Cortex of kidney (tissue), 1 donor: ENCODE data around the gene TMBIM4.
A peak's percentile ranks its signal among the peaks of the same experiment; 100 is the strongest.

Source experiments
- DNase-seq: peaks from one replicate; lab custom pipeline; 2025; lab: John Stamatoyannopoulos, UW

TMBIM4 gene

DNA sequence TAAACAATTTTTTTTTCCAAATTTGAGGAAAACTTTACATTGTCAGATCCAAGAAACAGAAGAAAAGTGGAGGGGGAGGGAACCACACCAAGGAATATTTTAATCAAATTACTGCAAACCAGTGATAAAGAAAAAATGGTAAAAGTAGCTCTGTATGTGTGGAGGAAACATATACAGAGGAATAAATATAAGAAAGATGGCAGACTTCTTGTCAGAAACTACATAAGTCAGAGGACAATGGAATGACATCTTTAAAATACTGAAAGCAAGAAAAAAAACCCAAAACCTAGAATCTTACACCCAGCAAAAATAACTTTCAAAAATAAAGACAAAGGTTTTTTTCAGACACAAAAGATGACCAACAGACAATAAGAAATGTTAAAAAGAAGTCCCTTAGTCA lies 29.1 kb downstream of the TMBIM4 start:
- DNase-seq, result no peak

DNA sequence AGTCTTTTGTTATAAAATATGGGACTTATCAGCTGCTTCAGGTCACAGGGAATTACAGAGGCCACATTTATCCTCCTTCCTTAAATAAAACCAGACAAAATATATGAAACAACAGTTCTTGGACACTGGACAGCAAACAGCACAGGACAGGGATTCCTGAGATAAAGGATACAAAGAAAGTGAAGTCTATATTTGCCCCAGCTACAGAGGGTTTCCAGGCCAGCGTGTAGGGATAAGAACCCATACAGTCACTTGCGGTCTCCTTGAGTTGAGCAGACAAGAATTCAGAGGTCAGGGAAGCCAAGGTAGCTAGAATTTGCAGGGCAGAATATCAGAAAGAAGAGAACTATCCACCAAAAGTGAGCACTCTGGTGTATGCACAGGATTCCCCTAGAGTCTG lies 30.5 kb downstream of the TMBIM4 start:
- no peak for DNase-seq

DNA sequence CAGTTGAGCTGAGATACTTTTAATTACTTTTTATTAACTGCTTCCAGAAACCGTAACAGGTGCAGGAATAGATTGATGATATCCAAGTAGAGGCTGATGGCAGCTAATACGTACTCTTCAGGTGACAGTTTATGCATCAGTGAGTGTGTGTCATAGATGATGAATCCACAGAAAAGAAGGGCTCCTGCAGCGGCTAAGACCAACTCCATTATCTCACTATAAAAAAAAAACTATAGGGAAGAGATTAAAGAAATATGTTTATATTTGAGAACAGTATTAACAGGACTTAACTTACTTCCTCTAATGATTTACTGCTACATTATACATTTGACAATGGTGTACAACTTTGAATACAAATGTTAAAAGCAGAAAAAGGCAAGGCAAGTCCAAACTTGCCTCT lies 31.9 kb downstream of the TMBIM4 start:
- DNase-seq, result no peak

DNA sequence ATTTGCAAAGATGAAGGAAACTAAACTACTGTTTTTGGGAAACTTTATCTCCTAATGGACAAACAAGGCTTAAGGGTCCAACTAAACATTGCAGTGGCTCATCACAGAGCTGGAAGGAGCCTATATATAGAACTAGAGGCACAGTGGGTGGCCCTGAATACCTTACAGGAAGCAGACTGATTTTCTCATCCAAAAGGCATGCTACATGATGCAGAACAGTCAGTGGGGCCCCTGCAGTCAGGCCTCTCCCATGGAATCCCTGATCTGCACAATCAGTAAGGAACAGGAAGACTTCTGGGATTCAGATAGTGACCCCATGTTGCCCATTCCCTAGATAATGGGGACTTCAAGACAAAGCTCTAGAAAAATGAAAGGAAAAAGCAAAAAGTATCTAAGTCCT lies 37.4 kb downstream of the TMBIM4 start:
- DNase-seq, result no peak

DNA sequence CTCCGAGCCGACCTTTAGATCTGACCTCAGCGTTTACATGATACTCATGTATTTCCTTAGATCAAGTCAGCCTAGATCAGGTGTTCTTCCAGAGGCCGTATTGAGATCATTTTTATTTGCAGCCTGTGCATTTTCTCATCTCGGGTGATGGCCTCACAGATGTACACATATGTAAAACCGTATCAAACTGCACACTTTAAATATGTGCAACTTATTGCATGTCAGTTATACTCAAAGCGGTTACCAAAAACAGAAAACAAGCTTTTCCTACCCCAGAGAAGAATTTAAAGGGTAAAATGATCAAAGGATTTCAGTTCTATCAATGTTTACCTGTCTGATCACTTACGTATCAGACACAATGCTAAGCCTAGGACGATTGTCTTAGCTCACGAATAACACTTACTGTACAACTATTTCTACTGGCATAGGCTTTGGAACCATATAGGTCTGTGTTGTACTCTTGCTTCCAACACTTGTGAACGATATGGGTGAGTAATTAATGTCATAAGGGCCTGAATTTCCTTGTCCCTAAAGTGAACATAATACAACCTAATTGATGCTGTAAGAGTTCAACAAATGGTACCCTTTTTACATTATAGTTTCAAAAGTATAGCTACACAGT lies 38.6 kb downstream of the TMBIM4 start:
- DNase-seq, result no peak

DNA sequence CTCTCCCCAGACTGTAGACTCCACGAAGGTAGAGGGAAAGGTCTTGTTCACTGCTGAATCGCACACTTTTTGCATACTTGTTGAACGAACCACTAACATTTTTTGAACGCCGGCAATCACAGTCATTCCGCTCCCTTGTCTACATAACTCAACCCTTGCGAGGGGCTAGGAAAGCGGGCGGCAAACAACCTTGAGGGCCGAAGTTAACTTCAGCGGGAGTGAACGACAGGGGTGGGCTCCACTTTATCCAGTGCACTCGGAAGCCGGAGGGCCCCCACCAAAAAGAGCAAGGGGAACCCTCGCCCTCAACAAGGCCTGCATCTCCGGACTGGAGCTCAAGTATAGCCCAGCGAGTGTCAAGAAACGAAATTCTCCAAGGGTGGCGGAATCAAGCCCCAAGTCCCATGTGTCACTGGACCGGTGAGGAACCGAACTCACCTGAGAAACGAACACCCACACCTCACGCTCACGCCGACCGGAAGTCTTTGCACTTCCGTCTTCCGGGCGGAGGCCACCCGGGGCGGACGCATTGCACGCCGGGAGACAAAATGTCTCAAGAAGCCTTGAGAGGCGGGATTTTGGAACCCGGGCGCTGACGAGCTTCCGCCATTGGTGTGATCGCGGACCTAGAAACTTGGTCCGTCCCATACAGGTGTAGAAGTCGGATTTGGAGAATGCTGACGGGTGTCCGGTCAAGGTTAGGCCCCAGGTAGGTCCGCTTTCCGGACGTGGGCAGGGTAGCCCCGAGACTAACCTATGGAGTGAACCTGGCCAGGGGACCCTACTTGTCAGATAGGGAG lies 39.3 kb downstream of the TMBIM4 start, which contains the start of gene LLPH:
TSS of gene LLPH (minus strand) at position 484 of the 800 bp plus-strand sequence. CDS start 1,644 bp downstream, outside the sequence.
- DNase-seq, result peak; percentile 20

DNA sequence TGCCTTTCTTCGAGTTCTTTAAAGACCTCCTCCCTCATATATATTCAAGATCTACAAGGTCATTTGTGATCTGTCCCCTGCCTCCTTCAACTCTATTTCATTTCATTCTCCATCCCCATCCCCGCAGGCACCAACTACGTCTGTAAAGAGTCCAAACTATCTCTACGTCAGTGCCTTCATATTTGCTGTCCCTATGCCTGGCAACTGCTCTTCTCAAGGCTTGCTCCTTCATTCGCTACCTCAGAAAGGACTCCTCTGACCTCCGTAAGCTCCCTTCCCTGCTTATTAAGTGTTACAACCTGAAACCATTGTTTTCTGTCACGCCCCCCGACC lies 39.9 kb downstream of the TMBIM4 start:
- no peak for DNase-seq

DNA sequence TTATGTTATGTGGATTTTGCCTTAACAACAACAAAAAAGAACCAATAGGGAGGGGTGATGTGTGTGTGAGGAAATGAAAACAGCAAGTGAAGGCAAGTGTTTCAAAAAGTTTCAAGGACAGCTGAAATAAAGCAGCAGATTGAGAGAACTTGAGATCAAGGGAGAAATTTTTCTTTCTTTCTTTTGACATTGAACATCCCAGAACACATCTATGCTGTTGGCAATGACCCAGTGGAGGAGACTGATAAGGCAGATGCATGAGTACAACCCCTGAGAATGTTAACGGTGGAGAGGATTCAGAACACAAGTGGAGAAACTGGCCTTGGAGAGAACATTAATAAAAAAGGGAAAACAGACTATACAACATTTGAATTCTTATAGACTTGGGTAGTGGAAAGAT lies 42.1 kb downstream of the TMBIM4 start:
- no peak for DNase-seq

DNA sequence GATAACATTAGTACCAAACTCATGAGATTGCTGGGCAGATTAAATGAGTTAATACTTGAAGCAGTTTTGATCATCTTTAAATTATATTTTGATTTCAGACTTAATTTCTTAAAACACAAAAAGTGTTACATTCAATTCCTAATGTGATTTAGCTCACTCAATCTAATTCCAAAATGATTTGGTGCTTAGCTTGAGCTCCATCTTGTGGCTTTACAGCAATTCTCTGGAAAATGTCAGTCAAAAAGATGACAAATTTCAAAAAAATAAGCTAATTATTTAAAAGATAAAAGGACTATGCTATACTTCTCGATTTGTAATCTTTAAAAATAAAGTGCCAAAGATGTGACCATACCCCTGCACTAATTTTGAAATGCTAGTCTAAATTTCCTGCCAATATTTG lies 49.3 kb downstream of the TMBIM4 start:
- DNase-seq, result no peak

DNA sequence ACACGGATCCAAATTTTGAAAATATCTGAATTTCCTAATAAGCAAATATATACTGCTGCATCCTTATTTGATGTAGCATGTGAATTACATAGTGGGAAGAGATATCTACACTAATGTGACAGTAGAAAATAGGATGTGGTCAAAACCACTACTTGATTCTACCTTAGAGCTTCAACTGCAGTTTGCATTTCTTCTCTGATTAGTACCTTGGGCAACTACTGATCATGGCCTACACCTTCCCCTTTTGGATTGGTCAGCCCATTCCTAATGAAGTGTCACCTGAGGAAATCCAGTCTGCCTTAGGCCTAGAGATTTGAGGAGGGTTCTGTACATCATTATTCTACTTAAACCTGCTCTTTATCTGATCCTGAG lies 49.9 kb downstream of the TMBIM4 start:
- DNase-seq, result no peak

DNA sequence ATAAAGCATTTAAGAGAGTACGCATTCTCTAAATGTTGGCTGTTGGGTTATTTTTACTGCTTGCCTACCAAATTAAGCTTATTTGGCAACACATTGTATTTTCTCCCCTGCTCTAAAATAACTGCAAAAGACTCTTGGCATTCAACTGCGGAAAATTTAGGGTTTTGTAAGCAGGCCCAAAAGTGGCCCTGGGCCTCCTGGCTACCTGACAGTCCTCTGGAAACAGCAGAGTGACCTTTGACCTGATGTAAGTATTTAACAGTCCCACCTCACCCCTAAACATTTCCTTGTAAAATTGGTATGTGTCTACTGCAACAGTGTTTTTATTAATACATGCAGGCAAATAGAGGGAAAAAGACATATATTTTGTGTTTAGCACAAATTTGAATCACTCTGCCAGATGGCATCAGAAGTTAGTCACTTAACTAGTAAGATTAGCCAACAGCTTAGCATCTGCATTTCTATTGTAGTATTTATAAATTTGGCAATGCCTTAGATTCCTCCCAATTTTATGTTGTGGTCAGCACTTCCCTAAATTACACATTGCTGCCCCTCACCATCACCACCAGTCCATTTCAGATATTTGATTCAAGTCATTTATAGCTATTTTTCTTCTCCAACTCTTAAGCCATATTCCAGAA lies 50.4 kb downstream of the TMBIM4 start:
- DNase-seq, result no peak

DNA sequence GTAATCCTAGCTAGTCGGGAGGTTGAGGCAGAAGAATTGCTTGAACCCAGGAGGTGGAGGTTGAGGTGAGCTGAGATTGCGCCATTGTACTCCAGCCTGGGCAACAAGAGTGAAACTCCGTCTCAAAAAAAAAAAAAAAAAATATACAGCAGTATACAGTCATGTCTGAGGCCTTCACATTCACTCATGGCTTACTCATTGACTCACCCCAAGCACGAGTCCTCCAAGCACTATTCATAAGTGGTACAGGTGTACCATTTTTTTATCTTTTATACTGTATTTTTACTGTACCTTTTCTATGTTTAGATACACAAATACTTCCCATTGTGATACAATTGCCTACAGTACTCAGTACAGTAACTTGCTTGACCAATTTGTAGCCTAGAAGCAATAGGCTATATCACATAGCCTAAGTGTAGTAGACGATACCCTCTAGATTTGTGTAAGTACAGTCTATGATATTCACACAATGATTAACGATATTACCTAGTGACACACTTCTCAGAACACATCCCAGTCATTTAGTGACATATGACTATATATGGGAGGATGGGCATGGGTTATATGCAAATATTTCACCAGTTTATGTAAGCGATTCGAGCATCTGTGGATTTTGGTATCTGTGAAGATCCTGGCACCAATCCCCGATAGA lies 51.4 kb downstream of the TMBIM4 start:
- DNase-seq, result no peak

DNA sequence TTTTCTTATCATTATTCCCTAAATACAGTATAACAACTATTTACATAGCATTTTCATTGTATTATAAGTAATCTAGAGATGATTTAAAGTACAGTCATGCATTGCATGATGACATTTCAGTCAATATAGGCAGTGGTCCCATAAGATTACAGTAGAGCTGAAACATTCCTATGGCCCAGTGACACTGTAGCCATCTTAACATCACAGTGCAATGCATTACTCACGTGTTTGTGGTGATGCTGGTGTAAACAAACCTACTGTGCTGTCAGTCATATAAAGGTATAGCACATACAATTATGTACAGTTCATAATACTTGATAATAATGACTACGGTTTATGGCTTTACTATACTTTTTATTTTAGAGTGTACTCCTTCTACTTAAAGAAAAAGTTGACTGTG lies 52.6 kb downstream of the TMBIM4 start:
- DNase-seq, result no peak

DNA sequence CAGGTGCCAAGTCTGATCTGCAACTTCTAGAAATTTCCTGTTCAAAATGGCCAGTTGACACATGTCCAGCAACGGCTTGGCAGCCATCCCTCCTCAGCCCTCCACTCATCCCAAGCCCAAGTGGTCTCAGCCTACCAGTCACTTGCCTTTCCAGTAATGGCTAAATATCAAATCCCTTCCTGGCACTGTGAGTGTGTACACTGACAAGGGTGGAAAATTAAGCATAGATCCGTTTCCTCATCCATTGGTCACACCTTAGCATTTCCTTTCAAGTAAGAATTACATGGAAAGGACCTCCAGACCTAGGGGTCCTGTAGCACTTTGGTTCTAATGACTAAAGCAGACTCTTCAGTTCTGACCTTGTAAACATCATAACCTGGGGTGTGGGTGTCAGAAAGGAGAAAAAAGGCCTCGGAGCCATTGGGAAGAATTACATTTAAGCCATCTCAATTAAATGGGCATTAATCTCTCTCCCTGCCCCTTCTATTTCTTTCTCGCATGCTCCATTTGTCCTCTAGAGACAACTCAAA lies 54.7 kb downstream of the TMBIM4 start:
- no peak for DNase-seq

DNA sequence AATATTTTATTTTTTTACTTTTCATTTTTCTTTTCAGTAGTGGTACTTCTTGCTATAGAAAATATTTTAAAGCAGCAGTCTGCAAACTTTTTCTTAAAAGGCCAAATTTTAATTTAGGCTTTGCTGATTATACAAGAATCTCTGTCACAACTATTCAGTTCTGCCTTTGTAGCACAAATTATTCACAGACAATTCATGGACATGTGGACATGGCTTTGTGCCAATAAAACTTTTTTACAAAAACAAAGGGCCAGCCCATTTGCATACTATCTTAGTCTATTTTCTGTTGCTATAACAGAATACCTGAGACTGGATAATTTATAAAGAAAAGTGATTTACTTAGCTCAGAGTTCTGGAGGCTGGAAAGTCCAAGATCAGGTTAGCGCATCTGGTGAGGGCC lies 56.3 kb downstream of the TMBIM4 start:
- no peak for DNase-seq

DNA sequence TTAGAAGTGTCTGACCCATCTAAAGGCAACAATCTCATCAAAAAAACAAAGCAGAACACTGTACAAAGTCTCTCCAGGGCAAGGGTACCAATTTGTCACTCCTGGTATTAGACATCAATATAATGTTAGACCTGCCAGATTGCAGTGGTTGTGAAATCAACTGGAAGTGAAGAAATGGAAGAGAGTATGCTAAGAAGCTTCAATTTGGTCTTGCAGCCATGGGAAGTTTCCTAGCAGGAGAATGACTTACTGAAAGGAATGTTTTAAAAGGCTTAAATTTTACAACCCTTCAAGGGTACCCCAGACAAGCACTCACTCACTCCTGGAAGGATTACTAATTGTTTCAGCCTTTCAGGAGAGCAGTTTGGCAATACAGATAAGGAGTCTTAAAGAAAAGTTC lies 58.2 kb downstream of the TMBIM4 start:
- DNase-seq, result no peak

DNA sequence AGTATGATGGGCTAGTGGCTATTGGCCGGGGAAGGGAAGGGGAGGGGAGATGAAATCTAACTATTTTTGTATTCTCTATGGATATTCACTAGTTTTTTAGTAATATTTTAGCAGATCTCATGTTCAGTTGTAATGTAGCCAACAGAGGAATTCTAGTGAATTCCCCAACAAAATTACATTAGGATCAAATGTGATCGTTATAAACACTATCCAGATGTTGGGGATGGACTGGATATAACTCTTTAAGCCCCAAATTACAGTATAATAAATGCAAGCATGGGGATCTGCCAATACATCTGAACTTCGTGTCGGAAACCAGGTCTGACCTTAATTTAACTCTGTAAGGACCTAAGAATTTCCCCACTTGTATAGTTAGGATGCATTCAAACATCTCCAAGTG lies 60.7 kb downstream of the TMBIM4 start:
- no peak for DNase-seq

DNA sequence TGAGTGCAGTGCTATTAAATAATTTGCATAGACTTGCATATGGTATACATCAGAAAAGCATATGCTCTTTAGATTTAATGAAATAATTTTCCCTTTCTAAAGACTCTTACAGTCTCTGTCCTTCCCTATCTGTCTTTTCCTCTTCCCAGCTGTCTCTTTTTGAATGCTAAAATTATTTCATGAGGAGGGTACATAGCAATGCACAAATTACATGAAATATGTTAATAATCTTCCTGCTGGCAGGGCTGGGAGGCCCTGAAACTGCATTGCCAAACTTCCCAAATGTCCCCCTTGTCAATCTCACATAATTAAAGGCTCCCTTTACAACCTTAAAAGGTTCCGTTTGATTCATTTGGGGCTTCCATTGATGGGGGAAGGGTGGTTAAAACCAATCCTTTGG lies 61.4 kb downstream of the TMBIM4 start:
- no peak for DNase-seq

DNA sequence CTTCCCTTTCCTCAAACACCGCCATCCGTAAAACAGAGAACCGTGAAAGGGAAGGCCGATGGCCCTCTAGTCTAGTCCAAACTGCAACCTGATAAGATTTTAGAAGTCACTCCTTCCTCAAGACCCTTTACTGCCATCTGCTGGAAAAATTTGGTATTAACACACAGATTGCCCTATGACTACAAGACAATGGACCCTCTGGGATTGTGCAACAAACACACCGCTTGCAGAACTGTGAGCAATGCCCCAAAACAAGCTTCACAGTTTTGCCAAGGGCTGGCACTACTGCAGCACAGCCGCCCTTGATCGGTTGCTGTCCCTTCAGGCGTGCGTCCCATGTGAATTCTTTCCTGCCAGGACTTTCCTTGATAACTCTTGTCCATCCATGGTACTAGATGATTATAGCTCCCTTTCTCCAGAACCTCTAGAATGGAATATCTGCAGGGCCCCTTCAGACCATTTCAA lies 62.3 kb downstream of the TMBIM4 start:
- no peak for DNase-seq

DNA sequence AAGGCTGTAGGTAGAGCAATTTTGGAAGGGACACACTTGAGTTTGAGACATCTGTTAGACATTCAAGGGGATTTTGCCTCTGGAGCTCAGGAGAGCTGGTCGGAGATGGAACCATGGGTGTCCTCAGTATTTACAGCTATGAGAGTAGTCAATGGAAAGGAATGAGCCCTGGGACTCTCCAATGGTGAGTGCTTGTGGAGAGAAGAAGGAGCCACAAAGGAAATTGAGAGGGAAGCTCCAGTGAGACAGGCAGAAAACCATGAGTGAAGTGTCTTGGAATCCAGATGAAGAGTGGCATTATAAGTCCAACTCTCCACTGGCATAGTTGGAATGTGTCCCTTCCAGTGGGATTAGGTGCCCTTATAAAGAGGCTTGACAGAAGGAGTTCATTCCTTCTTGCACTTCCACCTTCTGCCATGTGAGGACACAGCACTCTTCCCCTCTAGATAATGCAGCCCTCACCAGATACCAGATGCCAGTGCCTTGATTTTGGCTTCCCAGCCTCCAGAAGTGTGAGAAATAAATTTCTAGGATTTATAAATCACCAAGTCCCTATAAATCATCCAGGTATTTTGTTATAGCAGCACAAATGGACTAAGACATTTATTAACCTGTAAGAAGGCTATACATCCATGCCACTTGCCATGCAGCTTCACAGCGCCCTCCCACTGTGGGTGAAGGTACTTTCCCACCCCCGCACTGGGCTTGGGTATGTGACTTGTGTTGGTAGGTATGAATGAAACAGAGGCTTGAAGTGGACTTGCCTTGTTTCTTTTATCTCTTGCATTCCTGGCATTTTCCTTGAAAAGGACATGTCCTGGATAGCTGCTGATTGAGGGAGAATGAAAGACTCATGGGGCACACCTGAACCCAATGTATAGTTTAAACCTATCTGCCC lies 66.5 kb downstream of the TMBIM4 start:
- DNase-seq, result no peak

DNA sequence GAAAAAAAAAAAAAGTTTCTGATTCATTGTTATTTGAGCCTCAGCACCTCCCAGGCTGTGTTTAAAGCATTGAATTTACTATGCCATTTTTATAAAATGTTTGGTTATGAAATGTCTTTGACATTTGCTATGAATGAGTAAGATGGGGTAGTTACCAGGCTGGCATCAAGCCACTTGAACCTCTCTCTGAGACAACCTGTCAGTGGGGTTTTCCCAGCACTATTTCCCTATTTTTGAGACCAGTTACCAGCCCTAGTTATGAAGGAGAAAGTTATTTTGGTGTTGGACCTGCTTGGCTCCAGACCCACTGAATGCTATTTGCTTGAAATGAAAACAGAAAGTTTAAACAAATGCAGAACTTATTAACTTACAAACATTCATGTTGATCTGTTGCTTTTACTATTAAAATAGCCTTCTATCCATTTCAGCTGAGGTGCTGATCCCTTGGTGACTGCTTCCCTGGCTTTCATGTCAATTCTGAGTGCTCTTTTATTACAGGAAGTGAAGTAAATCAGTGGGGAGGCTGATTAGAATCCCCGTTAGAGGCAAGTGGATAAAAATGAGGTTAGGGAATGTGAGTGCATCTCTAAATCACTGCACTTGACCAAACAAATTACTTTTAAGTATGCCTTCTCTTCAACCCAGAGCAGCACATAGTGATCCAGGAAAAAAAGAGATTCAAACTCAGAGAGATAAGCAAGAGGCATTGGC lies 77.1 kb downstream of the TMBIM4 start:
- no peak for DNase-seq
